SK-N-SH (cell line): ENCODE measurements around the gene KCNK18. TPM values are rescaled to one million over a fixed set of nuclear protein-coding genes. Genes with fewer than 3 reads are reported as not detected.

Experiments used
- CTCF ChIA-PET: fragments of 300-600, 350-600 bp; formaldehyde crosslinking; extraction: SDS; loops from one replicate; lab custom pipeline; 2021; lab: Yijun Ruan, JAX
- POLR2A ChIA-PET: fragments of 350-600 bp; sonication (Branson Sonifier 250); formaldehyde crosslinking; extraction: SDS; loops from one replicate; lab custom pipeline; 2020; ENCODE audit warnings: antibody characterized with exemption, inconsistent platforms; lab: Yijun Ruan, JAX
- DNase-seq: peaks from one replicate; pipeline ENCODE4 v3.0.0; 2012
- H2AFZ ChIP-seq: fragments of 200-600 bp; sonication (generic); 2 replicates; pipeline ENCODE4 v1.8.1; 2016; ENCODE audit warnings: antibody characterized with exemption, mild to moderate bottlenecking, low read depth
- H3F3A ChIP-seq: fragments of 200-600 bp; sonication (generic); replicated peaks from 2 replicates; pipeline ENCODE3; 2016; ENCODE audit warnings: antibody characterized with exemption, mild to moderate bottlenecking; ENCODE audit not compliant: insufficient read depth
- H3K27ac ChIP-seq, 2 experiments: fragments of 200-500 bp in 1 of 2; fragments of 200-600 bp in 1 of 2; sonication (Bioruptor generic) in 1 of 2; sonication (generic), shearing (Covaris generic) in 1 of 2; 2 replicates each; pipeline versions ENCODE4 v1.5.1 to v1.6.1; 2014 to 2016; ENCODE audit warnings: low read depth in 2 of 2, inconsistent platforms in 1 of 2, low read length in 1 of 2, mild to moderate bottlenecking in 1 of 2, mixed read lengths in 1 of 2
- H3K27me3 ChIP-seq: fragments of 200-600 bp; sonication (generic), shearing (Covaris generic); 2 replicates; pipeline ENCODE4 v1.6.1; 2016; ENCODE audit warnings: mixed run types; ENCODE audit not compliant: insufficient read depth
- H3K36me3 ChIP-seq, 2 experiments: fragments of 200-500 bp in 1 of 2; fragments of 200-600 bp in 1 of 2; sonication (Bioruptor generic) in 1 of 2; sonication (generic) in 1 of 2; replicated peaks in 1 of 2; 2 replicates each; pipeline versions ENCODE3 to v1.5.1; 2014 to 2016; ENCODE audit warnings: low read length in 1 of 2, mild to moderate bottlenecking in 1 of 2; ENCODE audit not compliant: insufficient read depth in 2 of 2, control insufficient read depth in 1 of 2
- H3K4me1 ChIP-seq, 2 experiments: fragments of 200-500 bp in 1 of 2; fragments of 200-600 bp in 1 of 2; sonication (Bioruptor generic) in 1 of 2; sonication (generic), shearing (Covaris generic) in 1 of 2; 2 replicates each; pipeline versions ENCODE4 v1.5.1 to v1.6.1; 2014 to 2016; ENCODE audit warnings: low read depth in 1 of 2, low read length in 1 of 2, mixed run types in 1 of 2; ENCODE audit not compliant: insufficient read depth in 2 of 2, control insufficient read depth in 1 of 2
- H3K4me2 ChIP-seq: fragments of 200-600 bp; sonication (generic), shearing (Covaris generic); 2 replicates; pipeline ENCODE4 v1.6.1; 2017; ENCODE audit warnings: mixed run types
- H3K4me3 ChIP-seq, 2 experiments: fragments of 200-500 bp in 1 of 2; fragments of 200-600 bp in 1 of 2; sonication (Bioruptor generic) in 1 of 2; sonication (generic), shearing (Covaris generic) in 1 of 2; 2 replicates each; pipeline versions ENCODE4 v1.5.1 to v1.8.1; 2014 to 2016; ENCODE audit warnings: low read depth in 2 of 2, inconsistent platforms in 1 of 2, low read length in 1 of 2, mild to moderate bottlenecking in 1 of 2, mixed read lengths in 1 of 2, moderate library complexity in 1 of 2
- H3K79me2 ChIP-seq: fragments of 200-600 bp; sonication (generic); 2 replicates; pipeline ENCODE4 v1.8.1; 2017; ENCODE audit warnings: mild to moderate bottlenecking; ENCODE audit not compliant: insufficient read depth
- H3K9ac ChIP-seq: fragments of 200-600 bp; sonication (generic); 2 replicates; pipeline ENCODE4 v1.6.1; 2017; ENCODE audit warnings: mixed run types
- H3K9me2 ChIP-seq: fragments of 200-600 bp; sonication (generic); 2 replicates; pipeline ENCODE4 v1.6.1; 2017; ENCODE audit warnings: mixed run types
- H3K9me3 ChIP-seq: fragments of 200-600 bp; sonication (generic); 2 replicates; pipeline ENCODE4 v1.6.1; 2017; ENCODE audit warnings: mixed run types, mild to moderate bottlenecking, moderate library complexity
- H4K20me1 ChIP-seq: fragments of 200-600 bp; sonication (generic); 2 replicates; pipeline ENCODE4 v1.6.1; 2017; ENCODE audit warnings: mild to moderate bottlenecking, mixed run types; ENCODE audit not compliant: insufficient read depth
- CHD2 ChIP-seq: fragments of 150-350 bp; IDR thresholded peaks from 2 replicates; pipeline ENCODE4 v1.6.1; 2018; ENCODE audit warnings: low read length; ENCODE audit not compliant: partially characterized antibody
- CTCF ChIP-seq: fragments of 200-600 bp; sonication (generic); IDR thresholded peaks from 2 replicates; pipeline ENCODE4 v1.6.1; 2017; ENCODE audit warnings: antibody characterized with exemption, mild to moderate bottlenecking, moderate library complexity
- EP300 ChIP-seq, 2 experiments: IDR thresholded peaks; 2 replicates each; pipeline versions ENCODE4 v1.4.0 to v1.6.1; 2012; ENCODE audit warnings: borderline replicate concordance in 1 of 2, low read depth in 1 of 2, low read length in 1 of 2
- FOSL2 ChIP-seq: IDR thresholded peaks from 2 replicates; pipeline ENCODE4 v1.4.0; 2012; ENCODE audit warnings: low read depth, mild to moderate bottlenecking, moderate library complexity, borderline replicate concordance
- FOXJ3 ChIP-seq: sonication (generic); formaldehyde crosslinking; IDR thresholded peaks from 2 replicates; pipeline ENCODE4 v1.5.1; 2020; ENCODE audit warnings: mild to moderate bottlenecking, missing genetic modification reagents
- GABPA ChIP-seq: IDR thresholded peaks from 2 replicates; pipeline ENCODE4 v1.4.0; 2012; ENCODE audit warnings: low read depth, mild to moderate bottlenecking
- JUND ChIP-seq: IDR thresholded peaks from 2 replicates; pipeline ENCODE4 v1.4.0; 2012
- MAX ChIP-seq: IDR thresholded peaks from 2 replicates; pipeline ENCODE4 v1.4.0; 2012; ENCODE audit warnings: low read depth
- MEF2A ChIP-seq: IDR thresholded peaks from 2 replicates; pipeline ENCODE4 v1.4.0; 2012; ENCODE audit warnings: low read depth, borderline replicate concordance
- MXI1 ChIP-seq: IDR thresholded peaks from 2 replicates; pipeline ENCODE4 v1.6.1; 2012; ENCODE audit warnings: mild to moderate bottlenecking, low read depth, low read length, improper control_type of control experiment
- NRF1 ChIP-seq: IDR thresholded peaks from 2 replicates; pipeline ENCODE4 v1.6.1; 2012; ENCODE audit warnings: low read depth, mild to moderate bottlenecking, low read length
- RAD21 ChIP-seq: IDR thresholded peaks from 2 replicates; pipeline ENCODE4 v1.6.1; 2012; ENCODE audit warnings: mild to moderate bottlenecking, low read length
- RFX5 ChIP-seq: IDR thresholded peaks from 2 replicates; pipeline ENCODE4 v1.6.1; 2012; ENCODE audit warnings: mild to moderate bottlenecking, improper control_type of control experiment, low read length
- SIN3A ChIP-seq: IDR thresholded peaks from 2 replicates; pipeline ENCODE4 v1.6.1; 2012; ENCODE audit warnings: low read depth, mild to moderate bottlenecking, low read length, moderate library complexity, borderline replicate concordance
- YY1 ChIP-seq: IDR thresholded peaks from 2 replicates; pipeline ENCODE4 v1.4.0; 2012; ENCODE audit warnings: low read depth, mild to moderate bottlenecking
- WGBS: methylation state at CpG from one replicate; pipeline ENCODE4 v1.1.6; 2017; ENCODE audit warnings: low lambda C conversion rate; 5-methylcytosine and 5-hydroxymethylcytosine counted together
- polyA plus RNA-seq, 3 experiments: library from polyadenylated mRNA; depleted of rRNA; stranded (reverse); fragments of >200 nt; gene quantifications; 2 replicates each; pipeline ENCODE4 v1.2.3, GENCODE V29; 2012
- TF ChIP-seq, protein P1 (sequence below): IDR thresholded peaks from 2 replicates; pipeline ENCODE4 v1.4.0; 2012; ENCODE audit warnings: low read depth, borderline replicate concordance
- TF ChIP-seq, protein P2 (sequence below): IDR thresholded peaks from 2 replicates; pipeline ENCODE4; 2012
- TF ChIP-seq, protein P3 (sequence below): IDR thresholded peaks from 2 replicates; pipeline ENCODE4 v1.6.1; 2012; ENCODE audit warnings: mild to moderate bottlenecking, low read depth, low read length, moderate library complexity
- TF ChIP-seq, protein P4 (sequence below): IDR thresholded peaks from 2 replicates; pipeline ENCODE4 v1.4.0; 2012; ENCODE audit warnings: low read depth, borderline replicate concordance
- TF ChIP-seq, protein P5 (sequence below): fragments of 150-350 bp; IDR thresholded peaks from 2 replicates; pipeline ENCODE4 v1.6.1; 2016; ENCODE audit warnings: mild to moderate bottlenecking, low read depth, low read length

Gene KCNK18
- polyA plus RNA-seq, 1 of the 3 experiments (the other 2 are of a cell fraction), result not detected

- peak overlapping the region; percentile 97 for H3K4me2 ChIP-seq
- H2AFZ ChIP-seq, result peak overlapping the region; percentile 79
- H3F3A ChIP-seq, result no peaks in the 10 kb centered on the region
- no peaks in the 10 kb centered on the region for H3K79me2 ChIP-seq
- no peaks in the 10 kb centered on the region for H3K9me2 ChIP-seq
- peaks cover 0 to 17% of the 10 kb centered on the region in 2 experiments; a peak in 1 of 4 replicates for H3K4me1 ChIP-seq
- ChIA-PET CTCF (interaction anchor here (0.7 to 14.2 kb wide), 87 partner anchors 9 to 605 kb away, joined by 3 to 534 read pairs (median 6); partner anchors contain the start of genes KCNK18 and SLC18A2), POLR2A (interaction anchor here (1.0 kb wide), 1 partner anchor 103 kb away, joined by 4 read pairs; no protein-coding TSS in a partner anchor)
- WGBS, result 52% methylated on average over 15 of the region's 22 CpGs
- no peaks in the 10 kb centered on the region for H4K20me1 ChIP-seq
- H3K27ac ChIP-seq, result no peak overlapping the region
- no peak for DNase-seq
- no peaks in the 10 kb centered on the region for H3K36me3 ChIP-seq
- peak overlapping the region; percentile 59 to 66 for H3K4me3 ChIP-seq
- H3K9ac ChIP-seq, result 0 out of 2 replicates have a peak overlapping the region, but pooled peaks have one; percentile 25
- no peaks in the 10 kb centered on the region for H3K27me3 ChIP-seq
- no peaks in the 10 kb centered on the region for H3K9me3 ChIP-seq
- TF ChIP-seq RFX5 (no peak), SIN3A (no peak), FOSL2 (no peak), FOXJ3 (CRISPR knock-in tag) (no peak), CHD2 (no peak), EP300 (IDR thresholded peaks at IDR 0.05; ENCODE audit: borderline replicate concordance in 1 of 2, low read depth in 1 of 2, low read length in 1 of 2) (no peak), JUND (no peak), MAX (no peak), MXI1 (no peak), MEF2A (no peak), CTCF (no peak), GABPA (no peak), NRF1 (no peak), RAD21 (no peak), YY1 (no peak)
- TF ChIP-seq, protein P1, sequence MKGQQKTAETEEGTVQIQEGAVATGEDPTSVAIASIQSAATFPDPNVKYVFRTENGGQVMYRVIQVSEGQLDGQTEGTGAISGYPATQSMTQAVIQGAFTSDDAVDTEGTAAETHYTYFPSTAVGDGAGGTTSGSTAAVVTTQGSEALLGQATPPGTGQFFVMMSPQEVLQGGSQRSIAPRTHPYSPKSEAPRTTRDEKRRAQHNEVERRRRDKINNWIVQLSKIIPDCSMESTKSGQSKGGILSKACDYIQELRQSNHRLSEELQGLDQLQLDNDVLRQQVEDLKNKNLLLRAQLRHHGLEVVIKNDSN, result no peak
- TF ChIP-seq, protein P2, sequence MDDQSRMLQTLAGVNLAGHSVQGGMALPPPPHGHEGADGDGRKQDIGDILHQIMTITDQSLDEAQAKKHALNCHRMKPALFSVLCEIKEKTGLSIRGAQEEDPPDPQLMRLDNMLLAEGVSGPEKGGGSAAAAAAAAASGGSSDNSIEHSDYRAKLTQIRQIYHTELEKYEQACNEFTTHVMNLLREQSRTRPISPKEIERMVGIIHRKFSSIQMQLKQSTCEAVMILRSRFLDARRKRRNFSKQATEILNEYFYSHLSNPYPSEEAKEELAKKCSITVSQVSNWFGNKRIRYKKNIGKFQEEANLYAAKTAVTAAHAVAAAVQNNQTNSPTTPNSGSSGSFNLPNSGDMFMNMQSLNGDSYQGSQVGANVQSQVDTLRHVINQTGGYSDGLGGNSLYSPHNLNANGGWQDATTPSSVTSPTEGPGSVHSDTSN, result no peak
- TF ChIP-seq, protein P3, sequence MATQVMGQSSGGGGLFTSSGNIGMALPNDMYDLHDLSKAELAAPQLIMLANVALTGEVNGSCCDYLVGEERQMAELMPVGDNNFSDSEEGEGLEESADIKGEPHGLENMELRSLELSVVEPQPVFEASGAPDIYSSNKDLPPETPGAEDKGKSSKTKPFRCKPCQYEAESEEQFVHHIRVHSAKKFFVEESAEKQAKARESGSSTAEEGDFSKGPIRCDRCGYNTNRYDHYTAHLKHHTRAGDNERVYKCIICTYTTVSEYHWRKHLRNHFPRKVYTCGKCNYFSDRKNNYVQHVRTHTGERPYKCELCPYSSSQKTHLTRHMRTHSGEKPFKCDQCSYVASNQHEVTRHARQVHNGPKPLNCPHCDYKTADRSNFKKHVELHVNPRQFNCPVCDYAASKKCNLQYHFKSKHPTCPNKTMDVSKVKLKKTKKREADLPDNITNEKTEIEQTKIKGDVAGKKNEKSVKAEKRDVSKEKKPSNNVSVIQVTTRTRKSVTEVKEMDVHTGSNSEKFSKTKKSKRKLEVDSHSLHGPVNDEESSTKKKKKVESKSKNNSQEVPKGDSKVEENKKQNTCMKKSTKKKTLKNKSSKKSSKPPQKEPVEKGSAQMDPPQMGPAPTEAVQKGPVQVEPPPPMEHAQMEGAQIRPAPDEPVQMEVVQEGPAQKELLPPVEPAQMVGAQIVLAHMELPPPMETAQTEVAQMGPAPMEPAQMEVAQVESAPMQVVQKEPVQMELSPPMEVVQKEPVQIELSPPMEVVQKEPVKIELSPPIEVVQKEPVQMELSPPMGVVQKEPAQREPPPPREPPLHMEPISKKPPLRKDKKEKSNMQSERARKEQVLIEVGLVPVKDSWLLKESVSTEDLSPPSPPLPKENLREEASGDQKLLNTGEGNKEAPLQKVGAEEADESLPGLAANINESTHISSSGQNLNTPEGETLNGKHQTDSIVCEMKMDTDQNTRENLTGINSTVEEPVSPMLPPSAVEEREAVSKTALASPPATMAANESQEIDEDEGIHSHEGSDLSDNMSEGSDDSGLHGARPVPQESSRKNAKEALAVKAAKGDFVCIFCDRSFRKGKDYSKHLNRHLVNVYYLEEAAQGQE, result no peak
- TF ChIP-seq, protein P4, sequence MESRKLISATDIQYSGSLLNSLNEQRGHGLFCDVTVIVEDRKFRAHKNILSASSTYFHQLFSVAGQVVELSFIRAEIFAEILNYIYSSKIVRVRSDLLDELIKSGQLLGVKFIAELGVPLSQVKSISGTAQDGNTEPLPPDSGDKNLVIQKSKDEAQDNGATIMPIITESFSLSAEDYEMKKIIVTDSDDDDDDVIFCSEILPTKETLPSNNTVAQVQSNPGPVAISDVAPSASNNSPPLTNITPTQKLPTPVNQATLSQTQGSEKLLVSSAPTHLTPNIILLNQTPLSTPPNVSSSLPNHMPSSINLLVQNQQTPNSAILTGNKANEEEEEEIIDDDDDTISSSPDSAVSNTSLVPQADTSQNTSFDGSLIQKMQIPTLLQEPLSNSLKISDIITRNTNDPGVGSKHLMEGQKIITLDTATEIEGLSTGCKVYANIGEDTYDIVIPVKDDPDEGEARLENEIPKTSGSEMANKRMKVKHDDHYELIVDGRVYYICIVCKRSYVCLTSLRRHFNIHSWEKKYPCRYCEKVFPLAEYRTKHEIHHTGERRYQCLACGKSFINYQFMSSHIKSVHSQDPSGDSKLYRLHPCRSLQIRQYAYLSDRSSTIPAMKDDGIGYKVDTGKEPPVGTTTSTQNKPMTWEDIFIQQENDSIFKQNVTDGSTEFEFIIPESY, result no peak
- TF ChIP-seq, protein P5, sequence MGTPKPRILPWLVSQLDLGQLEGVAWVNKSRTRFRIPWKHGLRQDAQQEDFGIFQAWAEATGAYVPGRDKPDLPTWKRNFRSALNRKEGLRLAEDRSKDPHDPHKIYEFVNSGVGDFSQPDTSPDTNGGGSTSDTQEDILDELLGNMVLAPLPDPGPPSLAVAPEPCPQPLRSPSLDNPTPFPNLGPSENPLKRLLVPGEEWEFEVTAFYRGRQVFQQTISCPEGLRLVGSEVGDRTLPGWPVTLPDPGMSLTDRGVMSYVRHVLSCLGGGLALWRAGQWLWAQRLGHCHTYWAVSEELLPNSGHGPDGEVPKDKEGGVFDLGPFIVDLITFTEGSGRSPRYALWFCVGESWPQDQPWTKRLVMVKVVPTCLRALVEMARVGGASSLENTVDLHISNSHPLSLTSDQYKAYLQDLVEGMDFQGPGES, result no peak
Observed at GRCh38 chr10:117217196-117217761, 20.0 kb downstream of the KCNK18 start.
